GM03348 (cell line): ENCODE measurements around the gene NFAT5.
"Not testable (repeated sequence)": the region's sequence is repeated elsewhere in the genome, so short reads cannot be mapped to it uniquely, and the experiment has no call there.

ENCODE experiments used
- DNase-seq: peaks from one replicate; pipeline ENCODE4 v3.0.0; 2012; ENCODE audit warnings: low spot score

NFAT5 gene

DNA sequence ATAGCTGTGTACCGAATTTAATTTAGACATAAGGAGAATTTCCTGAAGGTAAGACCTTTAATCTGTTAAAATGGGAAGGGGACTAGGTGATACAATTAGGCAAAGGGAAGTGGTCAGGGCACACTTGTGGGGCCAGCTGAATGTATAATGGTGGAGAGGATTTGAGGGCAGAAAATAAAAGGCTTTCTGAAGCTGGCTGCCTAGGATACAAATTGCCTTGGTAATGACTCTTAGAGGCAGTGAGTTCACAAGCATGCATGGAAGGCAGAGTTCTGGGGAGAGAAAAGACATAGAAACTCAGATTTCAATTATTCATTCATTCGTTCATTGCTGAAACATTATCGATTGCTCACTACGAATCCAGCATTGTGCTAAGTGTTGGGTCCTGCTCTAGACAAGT is 12.4 kb upstream of the NFAT5 start:
- DNase-seq = no peak

DNA sequence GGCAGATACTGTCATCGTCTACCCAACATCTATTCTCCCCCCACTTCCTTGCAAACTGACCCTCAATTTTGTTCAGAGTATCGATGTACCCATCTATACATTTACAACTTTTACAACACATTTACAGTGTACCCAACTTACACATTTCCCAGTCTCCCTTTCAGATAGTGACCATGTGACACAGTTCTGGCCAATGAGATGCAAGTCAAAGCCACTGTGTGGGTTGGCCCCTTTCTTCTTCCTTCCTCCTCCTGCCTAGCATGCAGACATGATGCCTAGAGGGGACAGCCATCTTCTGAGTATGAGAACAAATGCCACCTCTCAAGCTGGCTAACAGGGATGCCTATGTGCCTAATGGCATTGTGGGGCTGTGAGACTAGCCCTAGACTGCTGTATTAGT is 11.3 kb upstream of the NFAT5 start:
- no peak for DNase-seq

DNA sequence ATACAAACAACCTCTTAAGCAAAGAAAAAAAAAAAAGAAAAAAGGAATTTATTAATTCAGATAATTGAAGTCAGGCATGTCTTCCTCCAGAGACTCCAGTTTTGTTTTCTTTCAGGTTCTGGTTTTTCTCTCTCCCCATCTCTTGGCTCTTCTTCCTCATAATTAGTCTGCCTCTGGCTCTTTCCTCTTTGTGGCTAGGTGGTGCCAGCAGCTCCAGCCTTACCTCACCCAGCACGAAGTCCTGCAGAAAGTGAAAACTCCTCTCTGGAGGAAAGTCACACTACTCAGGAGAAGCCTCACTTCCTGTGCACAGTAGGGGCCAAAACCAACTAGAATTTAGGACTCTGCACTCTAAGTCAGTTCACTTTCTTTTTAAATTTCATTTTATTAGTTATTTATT is 10.3 kb upstream of the NFAT5 start:
- no peak for DNase-seq

DNA sequence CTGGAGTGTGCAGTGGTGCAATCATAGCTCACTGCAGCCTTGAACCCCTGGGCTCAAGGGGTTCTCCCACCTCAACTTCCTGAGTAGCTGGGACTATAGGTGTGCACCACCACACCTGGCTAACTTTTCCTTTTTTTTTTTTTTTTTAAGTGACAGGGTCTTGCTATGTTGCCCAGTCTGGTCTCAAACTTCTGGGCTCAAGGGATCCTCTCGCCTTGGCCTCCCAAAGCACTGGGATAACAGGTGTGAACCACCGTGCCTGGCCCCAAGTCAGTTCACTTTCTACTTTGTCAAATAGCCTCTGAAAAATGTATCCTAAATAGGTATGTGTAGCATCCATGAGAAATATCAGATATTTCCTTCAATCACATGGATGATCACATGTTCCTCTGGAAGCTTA is 9.9 kb upstream of the NFAT5 start:
- no peak for DNase-seq

DNA sequence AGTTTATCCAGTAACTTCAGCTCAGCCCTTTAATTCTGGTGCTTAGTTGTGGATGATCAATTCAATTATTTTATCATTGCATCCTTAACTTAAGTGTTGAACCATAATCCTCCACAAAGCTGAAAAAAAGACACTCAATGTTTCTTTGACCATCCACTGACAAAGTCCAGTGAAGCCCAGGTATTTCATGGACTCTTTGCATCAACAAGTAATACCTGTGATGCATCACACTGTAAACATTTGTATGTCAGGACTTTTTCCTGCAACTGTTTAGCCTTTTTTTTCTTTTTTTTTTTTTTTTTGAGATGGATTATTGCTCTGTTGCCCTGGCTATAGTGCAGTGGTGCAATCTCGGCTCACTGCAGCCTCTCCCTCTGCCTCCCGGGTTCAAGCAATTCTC is 6.6 kb upstream of the NFAT5 start:
- DNase-seq = no peak

DNA sequence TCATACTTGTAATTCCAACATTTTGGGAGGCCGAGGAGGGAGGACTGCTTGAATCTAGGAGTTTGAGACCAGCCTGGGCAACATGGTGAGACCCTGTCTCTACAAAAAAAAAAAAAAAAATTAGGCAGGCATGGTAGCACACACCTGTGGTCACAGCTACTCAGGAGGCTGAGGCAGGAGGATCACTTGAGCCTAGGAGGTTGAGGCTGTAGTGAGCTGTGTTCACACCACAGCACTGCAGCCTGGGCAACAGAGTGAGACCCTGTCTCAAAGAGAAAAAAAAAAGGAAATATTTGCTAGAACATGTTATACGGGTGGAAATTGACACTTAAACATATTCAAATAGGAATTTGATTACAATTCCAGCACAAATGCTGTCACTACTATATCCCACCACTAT is 4.4 kb upstream of the NFAT5 start:
- DNase-seq = not testable (repeated sequence)

DNA sequence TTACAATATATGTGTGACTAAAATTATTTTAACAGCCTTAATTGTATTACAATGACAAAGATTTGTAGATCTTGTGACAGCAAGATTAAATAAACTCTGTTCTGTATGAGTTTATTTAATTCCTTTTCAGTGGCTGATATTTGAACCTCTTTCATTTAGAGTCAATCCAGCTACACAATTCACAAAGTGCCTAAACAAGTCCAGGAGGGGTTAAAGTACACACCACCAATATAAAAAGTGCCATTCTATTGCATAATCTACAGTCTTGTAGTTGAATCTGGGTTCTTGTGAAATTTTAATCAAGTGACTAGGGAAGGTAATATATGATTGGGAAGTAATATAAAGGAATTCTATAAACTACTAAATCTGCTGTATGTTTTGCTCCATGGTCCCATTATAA is 3.9 kb upstream of the NFAT5 start:
- DNase-seq = no peak

DNA sequence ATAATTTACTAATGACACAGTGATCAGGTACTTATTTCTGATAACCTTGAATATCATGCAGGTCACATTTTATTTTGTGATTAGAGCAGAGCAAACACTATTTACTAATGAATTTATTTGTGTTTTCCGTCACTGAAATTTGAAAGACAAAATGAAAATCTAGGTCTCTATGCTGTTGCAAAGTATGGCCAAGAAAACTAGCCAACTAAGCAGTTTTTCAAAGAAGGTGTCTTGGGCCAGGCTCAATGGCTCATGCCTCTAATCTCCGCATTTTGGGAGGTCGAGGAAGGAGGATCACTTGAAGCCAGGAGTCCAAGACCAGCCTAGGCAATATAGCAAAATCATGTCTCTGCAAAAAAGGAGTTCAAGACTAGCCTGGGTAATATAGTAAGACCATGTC is 3.0 kb upstream of the NFAT5 start:
- no peak for DNase-seq

DNA sequence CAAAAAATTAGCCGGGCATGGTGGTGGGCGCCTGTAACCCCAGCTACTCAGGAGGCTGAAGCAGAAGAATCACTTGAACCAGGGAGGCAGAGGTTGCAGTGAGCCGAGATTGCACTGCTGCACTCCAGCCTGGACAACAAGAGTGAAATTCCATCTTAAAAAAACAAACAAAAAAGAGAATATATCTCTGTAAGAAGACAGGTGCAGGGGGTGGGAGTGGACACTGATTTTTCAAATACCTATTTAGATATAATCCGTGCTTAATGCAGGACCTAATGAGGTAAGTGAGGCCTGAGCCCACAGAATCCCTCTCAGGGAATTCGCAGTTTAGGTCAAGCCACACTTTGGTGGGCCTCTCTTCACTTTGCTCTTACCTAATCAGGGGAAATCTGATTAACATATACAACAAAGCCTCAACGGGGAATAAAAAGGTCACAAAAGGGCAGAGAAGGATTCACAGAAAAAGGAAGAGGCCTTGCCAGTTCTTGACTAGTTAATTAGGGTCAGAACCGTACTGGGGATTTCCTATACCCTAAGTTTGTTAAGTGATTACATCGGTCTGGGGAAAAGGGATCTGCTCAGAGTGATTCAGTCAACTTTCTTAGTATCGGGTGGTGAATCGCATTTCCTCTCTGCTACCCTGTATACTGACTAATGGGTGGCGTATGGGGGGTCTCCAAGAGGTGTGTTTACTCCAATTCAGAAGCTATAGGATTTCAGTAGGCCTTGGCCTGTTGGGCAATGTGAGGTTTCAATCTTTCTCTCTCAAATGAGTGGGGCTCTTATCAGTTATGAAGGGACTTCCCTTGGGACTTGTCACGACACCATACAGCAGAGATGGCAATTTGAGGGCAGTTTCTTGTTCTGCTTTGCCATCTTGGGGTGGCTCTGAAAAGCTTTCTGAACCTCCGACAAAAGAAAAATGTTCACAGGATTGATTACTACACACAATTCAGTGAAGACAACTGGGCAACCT is 1.9 kb upstream of the NFAT5 start:
- DNase-seq = no peak

DNA sequence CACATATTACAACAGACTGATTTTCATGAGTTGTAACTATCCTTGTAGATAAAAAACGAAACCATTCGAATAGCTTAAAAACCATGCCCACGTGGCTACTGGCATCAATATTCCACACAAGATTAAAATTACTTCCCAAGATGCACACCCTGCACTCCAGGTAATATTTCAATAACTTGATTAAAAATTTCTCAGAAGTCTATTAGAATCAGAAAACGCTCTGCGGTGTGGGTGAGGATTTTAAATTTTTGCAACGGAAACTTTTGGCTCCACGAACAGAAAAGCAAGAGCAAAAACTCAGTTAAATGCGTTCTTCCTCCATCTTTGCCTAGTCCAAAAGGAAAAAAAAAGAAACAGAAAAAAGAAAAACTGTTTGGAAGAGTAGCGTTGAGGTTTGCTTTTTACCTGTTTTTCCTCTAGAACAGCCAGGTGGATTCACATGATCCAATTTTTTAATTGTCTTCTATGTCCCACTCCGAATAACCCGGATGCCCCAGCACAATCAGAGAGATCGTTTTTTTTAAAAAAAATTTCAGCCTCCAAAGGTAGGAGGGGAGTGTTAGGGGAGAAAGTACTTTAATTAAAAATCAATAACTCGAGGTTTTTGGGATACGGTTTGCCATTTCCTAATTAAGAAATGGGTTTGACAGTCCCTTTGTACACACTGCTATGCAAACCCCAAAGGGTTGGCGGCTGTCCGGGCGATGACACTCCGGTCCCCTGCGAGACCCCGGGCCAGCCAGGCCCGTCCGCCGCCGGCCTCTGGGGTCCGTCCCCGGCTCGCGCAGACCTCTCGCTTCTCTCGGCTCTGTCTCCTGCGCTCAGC is 708 bp upstream of the NFAT5 start:
- DNase-seq = no peak

DNA sequence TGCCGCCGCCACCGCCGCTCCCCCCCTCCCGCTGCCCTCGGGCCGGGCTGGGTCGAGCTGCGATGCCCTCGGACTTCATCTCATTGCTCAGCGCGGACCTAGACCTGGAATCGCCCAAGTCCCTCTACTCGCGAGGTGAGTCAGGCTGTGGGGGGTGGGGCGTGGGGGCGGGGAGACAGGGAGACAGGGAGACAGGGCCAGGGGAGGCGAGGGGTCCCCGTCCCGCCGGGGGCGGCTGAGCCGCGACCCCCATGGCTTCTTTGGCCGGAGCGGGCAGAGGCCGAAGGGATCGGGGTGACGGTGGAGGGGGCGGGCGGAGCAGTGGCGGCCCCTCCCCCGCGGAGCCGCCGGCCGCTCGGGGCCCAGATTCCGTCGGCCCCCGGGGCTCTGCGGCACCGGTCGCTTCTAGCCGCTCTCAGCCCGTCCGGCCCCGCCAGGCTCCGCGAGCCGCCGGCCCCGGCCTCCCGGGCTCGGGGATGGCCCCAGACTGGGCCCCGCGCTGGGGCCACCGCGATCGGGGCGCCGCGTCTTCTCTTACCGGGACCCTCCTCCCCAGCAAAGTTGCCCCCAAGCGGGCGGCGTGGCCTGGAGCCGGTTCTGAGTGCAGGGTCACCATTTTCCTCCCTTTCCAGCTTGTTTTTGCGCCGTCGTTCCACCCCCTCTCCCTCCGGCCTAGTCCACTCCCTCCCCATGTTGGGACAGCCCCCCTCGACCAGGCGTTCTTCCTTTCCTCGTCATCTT is 644 bp downstream of the NFAT5 start:
- peak; percentile 85 for DNase-seq

DNA sequence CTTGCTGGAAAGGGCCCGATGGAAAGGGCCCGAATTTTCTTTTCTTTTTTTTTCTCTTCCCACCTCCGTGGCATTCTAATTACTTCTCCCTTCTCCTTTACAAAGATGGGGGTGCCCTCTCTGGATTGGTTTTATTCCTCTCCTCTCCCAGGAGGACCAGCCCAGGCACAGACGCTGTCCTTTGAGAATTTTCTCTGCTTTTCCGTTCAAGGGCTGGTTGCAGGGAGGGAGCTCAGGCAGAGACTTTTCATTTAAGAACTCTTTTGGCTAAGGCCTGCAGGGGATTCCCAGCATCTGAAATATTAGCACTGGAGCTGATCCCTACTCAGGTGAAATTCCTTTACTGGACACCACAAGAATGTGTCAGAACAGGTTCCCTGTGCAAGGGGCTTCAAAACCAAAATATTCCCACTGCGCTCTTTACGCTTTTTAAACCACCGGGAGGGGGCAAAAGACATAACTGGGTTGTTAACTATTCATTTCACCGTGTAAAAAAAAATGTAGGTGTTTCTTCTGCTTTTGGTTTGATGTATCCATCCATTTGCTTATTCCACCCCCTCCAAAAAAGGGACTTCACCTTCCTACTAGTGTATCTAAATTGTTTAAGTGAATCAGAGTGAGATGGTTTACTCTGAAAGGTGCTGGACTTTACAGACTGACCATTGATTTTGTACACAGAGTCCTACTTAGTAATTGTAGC is 1.4 kb downstream of the NFAT5 start:
- no peak for DNase-seq

DNA sequence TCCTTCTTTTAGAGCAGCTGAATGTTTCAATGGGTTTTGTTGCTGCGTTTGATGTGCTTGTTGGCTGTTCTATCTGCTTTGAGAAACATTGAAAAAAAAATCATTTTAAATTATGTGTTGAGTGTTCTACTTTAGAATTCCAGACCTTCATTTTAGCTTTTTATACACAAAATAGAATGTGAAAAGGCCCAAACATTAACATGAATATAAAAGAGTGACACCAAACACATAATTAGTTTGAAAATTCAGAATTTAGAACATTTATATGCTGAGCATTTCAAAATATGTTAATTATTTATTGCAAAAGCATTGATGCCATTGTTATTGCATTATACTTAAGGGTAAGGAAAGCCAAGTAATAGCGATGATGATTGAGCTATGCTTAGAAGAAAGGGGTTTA is 2.9 kb downstream of the NFAT5 start:
- no peak for DNase-seq

DNA sequence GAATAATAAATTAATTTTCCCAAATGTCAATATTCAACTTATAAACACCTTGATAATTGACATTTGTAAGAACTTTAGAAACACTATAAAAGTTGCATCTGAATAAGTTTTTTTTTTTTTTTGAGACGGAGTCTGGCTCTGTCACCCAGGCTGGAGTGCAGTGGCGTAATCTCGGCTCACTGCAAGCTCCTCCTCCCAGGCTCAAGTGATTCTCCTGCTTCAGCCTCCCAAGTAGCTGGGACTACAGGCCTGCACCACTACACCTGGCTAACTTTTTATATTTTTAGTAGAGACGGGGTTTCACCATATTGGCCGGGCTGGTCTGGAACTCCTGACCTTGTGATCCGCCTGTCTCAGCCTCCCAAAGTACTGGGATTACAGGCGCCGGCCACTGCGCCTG is 13.0 kb downstream of the NFAT5 start:
- DNase-seq = not testable (repeated sequence)

DNA sequence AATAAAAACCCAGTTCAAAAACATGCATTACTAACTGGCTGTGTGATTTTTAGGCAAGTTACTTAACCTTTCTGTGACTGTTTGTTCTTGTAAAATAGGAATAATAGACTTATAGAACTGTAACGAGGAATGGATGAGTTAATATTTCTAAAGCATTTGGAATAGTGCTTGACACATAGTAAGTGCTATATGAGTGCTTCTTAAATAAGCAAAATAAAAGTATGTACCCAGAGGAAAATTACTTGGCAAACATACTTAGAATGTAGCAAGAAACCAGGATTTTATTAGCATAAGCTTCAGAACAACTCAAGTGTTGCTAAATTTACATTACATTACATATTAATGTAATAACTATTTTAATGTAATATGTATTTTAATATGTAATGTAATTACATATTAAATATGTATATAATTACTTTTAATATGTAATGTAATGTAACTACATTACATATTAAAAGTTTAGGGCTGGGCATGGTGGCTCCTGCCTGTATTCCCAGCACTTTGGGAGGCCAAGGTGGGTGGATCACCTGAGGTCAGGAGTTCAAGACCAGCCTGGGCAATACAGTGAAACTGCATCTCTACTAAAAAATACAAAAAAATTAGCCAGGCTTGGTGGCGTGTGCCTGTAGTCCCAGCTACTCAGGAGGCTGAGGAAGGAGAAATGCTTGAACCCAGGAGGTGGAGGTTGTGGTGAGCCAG is 14.2 kb downstream of the NFAT5 start:
- no peak for DNase-seq

DNA sequence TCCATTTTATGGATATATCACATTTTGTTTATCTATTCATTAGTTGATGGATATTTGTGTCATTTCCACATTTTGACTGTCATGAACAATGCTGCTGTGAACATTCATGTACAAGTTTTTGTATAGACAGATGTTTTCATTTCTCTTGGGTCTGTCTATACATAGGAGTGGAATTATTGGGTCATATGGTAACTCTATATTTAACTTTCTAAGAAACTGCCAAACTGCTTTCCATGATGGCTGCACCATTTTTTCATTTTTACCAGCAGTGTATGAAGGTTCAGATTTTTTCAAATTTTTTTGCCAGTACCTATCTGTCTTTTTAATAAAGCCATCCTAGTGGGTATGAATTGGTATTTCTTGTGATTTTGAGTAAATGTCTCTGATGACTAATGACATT is 15.5 kb downstream of the NFAT5 start:
- DNase-seq = no peak

DNA sequence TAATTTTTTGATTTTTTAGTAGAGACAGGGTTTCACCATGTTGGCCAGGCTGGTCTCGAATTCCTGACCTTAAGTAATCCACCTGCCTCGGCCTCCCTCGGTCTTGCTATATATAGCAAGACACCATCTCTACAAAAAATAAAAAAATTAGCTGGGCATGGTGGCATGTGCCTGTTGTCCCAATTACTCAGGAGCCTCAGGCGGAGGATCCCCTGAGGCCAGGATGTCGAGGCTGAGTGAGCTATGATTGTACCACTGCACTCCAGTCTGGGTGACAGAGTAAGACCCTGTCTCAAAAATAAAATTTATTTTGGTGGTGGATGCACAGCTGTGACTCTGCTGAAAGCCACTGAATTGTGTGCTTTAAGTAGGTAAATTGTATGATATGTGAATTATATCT is 18.7 kb downstream of the NFAT5 start:
- DNase-seq = not testable (repeated sequence)

DNA sequence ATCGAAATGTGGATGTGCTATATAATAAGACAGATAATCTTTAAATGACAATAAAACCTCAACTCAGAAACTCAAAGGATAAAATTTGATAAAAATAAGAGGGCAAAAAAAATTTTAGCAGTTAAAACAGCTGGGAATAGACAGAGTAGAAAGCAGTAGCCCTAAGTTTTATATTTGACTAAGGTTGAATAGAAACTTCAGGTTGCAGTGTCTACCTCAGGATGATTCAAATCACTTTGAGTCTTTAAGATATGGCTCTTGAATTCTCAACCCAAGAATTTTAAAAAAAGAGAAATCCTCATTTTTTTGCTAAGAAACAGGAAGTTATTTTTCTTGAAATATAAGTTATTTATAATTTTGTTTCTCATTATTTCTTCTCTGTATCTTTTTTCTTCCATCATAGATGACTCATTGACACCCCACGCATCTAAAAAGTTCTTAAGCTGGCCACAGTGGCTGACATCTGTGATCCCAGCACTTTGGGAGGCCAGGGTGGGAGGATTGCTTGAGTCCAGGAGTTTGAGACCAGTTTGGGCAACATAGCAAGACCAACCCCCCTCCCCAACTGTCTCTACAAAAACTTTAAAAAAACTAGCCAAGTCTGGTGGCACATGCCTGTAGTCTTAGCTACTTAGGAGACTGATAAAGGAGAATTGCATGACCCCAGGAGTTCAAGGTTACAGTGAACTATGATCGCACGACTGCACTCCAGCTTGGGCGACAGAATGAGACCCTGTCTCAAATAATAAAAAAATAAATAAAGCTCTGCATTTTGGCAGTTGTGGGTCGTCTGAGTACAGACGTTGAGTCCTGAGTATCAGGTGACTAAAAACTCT is 23.9 kb downstream of the NFAT5 start:
- no peak for DNase-seq

DNA sequence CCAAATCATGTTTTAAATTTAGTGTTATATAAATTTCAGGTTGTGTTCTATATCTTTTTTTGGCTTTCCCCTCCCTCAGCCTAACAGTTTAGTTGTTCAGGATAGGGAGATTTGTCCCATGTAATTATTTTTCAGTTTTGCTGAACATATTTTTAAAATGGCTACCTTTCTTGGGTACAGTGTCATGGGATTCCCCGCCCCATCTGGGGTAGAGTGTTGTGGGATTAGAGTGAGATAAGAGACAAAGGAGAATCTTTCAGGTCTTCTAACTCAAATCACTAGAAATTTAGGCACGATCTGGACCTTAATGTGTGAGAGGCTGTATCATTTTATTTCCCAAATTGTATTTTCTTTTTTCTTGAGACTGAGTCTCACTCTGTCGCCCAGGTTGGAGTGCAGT is 24.8 kb downstream of the NFAT5 start:
- DNase-seq = no peak

DNA sequence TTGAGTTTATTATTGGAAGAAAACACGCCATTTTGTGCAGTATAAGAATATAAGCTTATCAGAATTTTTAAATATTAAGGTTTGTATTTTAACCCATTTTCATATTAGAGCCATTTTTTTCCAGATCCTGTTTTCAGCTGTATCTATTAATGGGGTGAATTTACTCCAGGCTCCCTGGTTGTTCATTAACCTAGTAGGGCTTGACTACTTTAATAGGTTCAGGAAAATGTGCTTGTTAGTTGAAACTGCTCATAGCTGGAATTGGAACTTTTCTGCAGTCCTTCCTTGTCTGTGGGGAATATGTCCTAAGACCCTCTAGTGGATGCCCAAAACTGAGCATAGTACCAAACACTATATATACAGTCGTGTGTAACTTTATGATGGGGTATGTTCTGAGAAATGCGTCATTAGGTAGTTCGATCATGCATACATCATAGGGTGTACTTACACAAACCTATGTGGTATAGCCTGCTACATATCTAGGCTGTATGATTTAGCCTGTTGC is 28.0 kb downstream of the NFAT5 start:
- no peak for DNase-seq
